ENCODE results near the gene RBM23. TPM values are rescaled to one million over a fixed set of nuclear protein-coding genes. Genes with fewer than 3 reads are reported as not detected.

Gene RBM23
- total RNA-seq, 1 experiment from 2014 or later = 105 TPM

DNA sequence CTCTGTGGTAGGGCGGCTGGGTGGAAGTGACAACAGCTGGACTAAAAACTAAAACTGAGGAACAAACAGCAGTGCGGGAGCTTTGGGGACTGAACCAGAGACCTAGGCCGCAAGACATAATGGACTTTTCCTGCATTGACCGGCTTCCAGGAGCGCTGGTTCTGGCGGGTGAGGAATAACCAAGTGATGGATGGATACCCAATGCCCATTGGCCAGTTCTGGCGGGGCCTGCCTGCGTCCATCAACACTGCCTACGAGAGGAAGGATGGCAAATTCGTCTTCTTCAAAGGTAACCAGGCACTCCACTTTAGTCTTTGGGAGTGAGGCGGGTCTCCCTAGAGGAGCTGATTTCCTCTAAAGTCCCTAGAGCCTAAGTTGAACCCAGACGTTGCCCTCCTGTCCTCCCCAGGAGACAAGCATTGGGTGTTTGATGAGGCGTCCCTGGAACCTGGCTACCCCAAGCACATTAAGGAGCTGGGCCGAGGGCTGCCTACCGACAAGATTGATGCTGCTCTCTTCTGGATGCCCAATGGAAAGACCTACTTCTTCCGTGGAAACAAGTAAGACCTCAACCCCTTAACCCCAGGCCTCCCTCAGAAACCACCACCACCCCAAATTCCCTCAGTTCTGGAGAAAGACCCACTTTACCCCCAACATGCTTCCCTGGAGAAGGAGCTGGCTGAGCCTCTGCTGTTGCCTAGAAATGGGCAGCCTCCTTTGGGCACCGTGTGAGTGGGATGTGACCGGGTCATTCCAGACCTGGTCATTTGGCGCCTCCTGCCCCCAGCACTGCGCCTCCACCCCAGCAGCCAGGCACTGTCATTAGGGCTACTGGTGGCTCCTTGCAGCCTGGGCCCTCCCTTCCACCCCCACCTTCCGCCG lies 74.5 kb downstream of the RBM23 start:
- Histone ChIP-seq H3K9me3 (ENCODE audit: low read depth, low read length, poor library complexity, severe bottlenecking) (no peaks in the 10 kb centered on the region), H3K27ac (ENCODE audit: low read depth, low read length, poor library complexity, severe bottlenecking) (no peak overlapping the region), H3K27me3 (replicated peaks; ENCODE audit: insufficient read depth, low read depth, low read length, poor library complexity) (no peaks in the 10 kb centered on the region), H3K36me3 (ENCODE audit: insufficient read depth, low read length, poor library complexity, severe bottlenecking) (peaks cover 54% of the 10 kb centered on the region), H3K4me3 (ENCODE audit: low read depth, low read length, poor library complexity, severe bottlenecking) (no peak overlapping the region), H3K4me1 (ENCODE audit: insufficient read depth, low read length, poor library complexity, severe bottlenecking) (peaks cover 20% of the 10 kb centered on the region)
- no peak for DNase-seq (ENCODE audit: low spot score)
- BruUV-seq (replicated peaks) = no TSS peak
- POLR2A ChIA-PET (ENCODE audit: low non-redundant PET) = no interaction called here
- TF ChIP-seq, protein P1, sequence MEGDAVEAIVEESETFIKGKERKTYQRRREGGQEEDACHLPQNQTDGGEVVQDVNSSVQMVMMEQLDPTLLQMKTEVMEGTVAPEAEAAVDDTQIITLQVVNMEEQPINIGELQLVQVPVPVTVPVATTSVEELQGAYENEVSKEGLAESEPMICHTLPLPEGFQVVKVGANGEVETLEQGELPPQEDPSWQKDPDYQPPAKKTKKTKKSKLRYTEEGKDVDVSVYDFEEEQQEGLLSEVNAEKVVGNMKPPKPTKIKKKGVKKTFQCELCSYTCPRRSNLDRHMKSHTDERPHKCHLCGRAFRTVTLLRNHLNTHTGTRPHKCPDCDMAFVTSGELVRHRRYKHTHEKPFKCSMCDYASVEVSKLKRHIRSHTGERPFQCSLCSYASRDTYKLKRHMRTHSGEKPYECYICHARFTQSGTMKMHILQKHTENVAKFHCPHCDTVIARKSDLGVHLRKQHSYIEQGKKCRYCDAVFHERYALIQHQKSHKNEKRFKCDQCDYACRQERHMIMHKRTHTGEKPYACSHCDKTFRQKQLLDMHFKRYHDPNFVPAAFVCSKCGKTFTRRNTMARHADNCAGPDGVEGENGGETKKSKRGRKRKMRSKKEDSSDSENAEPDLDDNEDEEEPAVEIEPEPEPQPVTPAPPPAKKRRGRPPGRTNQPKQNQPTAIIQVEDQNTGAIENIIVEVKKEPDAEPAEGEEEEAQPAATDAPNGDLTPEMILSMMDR (conservative IDR thresholded peaks at IDR 0.05; ENCODE audit: low read depth, low read length) = no peak
- TF ChIP-seq EZH2 (IDR thresholded peaks at IDR 0.05; ENCODE audit: borderline replicate concordance, low read depth, low read length, poor library complexity, severe bottlenecking) = no peak
- intact Hi-C loops (cut with micrococcal nuclease; ENCODE audit: unreplicated experiment) = no loop called here
- CTCF ChIA-PET = no interaction called here

Other genes with a start within 250 kb of the RBM23 start
- 103 and 107 TPM in 2 replicates for gene OXA1L, start 152.5 kb downstream of the RBM23 start, total RNA-seq (2021)
- 1.9 and 2.3 TPM in 2 replicates for gene SLC7A7, start 103.7 kb downstream of the RBM23 start, total RNA-seq (2021)
- 169 and 187 TPM in 2 replicates for gene MRPL52, start 89.3 kb downstream of the RBM23 start, total RNA-seq (2021)
- 91.3 and 110 TPM in 2 replicates for gene MMP14, start 82.6 kb downstream of the RBM23 start, total RNA-seq (2021)
- gene LRP10, start 47.4 kb downstream of the RBM23 start, total RNA-seq (2021) = 7.8 and 11.8 TPM in 2 replicates
- 0.15 TPM in 1 of 2 replicates, not detected in the other for gene REM2, start 35.9 kb downstream of the RBM23 start, total RNA-seq (2021)
- gene PRMT5, start 10.2 kb upstream of the RBM23 start, total RNA-seq (2021) = 244 and 273 TPM in 2 replicates
- 62.7 and 73.9 TPM in 2 replicates for gene HAUS4, start 37.9 kb upstream of the RBM23 start, total RNA-seq (2021)
- gene AJUBA, start 63.4 kb upstream of the RBM23 start, total RNA-seq (2021) = 37.6 and 43.6 TPM in 2 replicates
- 9.9 and 10.8 TPM in 2 replicates for gene C14orf93, start 91.0 kb upstream of the RBM23 start, total RNA-seq (2021)
- gene PSMB5, start 115.8 kb upstream of the RBM23 start, total RNA-seq (2021) = 491 and 500 TPM in 2 replicates
- not detected in 2 replicates for gene PSMB11, start 123.1 kb upstream of the RBM23 start, total RNA-seq (2021)
- gene CDH24, start 138.4 kb upstream of the RBM23 start, total RNA-seq (2021) = 44.8 and 47.0 TPM in 2 replicates
- gene ACIN1, start 176.0 kb upstream of the RBM23 start, total RNA-seq (2021) = 325 and 339 TPM in 2 replicates
- 50.3 and 54.5 TPM in 2 replicates for gene C14orf119, start 176.4 kb upstream of the RBM23 start, total RNA-seq (2021)
- not detected in 2 replicates for gene CIROP, start 185.8 kb upstream of the RBM23 start, total RNA-seq (2021)
- gene CEBPE, start 200.1 kb upstream of the RBM23 start, total RNA-seq (2021) = not detected in 2 replicates